ENCODE measurements around the gene COX7A2.
A peak's percentile ranks its signal among the peaks of the same experiment; 100 is the strongest.

COX7A2 gene

DNA sequence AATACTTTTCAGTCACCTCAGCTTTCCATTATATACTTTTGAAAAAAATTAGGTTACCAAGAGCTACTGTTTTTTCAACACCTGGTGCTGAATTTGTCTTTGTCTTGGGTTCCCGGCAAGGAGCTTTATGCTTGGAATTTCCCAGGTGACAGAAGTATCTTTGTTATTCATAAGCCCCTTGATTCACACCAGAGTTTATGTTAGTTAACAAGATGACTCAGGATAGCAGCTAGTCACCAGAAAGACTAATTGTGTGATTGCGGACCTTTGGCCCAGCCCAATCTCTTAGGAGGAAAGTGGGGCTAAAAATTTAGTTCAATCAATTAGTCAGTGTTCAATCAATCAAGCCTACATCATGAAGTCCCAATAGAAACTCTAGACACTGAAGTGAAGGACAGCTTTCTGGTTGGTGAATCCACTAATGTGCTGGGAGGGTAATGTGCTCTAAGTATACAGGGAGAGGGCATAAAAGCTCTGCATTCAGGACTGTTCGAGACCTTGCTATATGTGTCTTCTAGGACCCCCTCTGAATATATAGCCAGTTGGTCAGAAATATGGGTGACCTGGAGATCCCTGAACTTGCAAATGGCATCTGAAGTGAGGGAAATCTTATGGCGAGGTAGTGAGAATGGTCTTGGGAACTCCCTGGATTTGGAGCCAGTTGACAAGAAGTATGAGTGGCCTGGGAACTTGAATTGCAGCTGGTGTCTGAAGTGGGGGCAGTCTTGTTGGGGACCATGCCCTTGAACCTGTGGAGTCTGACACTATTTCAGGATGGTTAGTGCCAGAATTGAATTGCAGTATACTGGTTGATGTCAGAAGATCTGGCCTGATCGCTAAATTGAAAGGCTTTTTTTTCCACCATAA is 24.8 kb upstream of the COX7A2 start:
- DNase-seq = peak in 1 of 2 donors; percentile 5

DNA sequence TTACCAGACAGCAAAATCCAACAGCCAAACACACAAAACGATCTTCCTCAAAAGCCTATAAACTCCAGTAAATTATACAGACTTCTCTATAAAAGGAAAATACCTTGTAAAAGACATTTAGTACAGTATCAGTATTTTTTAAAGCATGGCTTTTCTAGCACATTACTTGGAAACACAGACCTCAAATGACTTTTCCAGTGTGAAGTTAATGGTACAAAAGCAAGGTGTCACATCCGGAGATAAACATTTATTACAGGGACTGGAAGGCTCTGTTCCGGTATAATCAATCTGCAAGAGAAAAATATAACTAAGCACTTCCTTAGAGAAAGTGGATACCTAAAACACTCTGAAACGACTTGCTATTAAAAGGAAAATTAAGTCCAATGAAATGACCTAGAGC is 23.9 kb upstream of the COX7A2 start:
- DNase-seq = no peak

DNA sequence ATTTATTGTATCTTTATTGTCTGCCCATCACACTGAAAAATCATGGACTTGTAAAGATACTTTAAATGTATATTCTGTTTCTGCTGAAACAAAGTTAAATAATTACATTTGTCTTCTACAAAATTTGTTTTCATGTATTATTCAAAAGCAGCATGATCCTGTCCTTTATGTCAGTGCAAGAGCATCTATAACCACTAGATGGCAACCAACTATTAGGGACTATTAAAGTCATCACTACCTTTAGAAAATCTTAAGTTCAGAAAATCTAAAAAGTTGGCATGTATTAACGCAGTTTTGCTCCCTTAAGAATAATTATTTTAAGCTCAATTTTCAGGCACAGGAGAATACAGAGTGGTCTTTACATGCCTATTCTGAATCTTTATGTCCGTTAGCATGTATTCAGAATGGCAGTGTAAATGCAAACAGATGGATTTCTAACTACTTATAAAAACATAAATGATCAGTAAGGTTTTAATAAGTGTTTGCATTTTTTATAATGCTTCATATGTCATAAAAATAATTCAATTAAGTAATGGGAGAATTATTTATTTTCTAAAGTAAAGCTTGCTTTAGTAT is 23.2 kb upstream of the COX7A2 start:
- no peak for DNase-seq

DNA sequence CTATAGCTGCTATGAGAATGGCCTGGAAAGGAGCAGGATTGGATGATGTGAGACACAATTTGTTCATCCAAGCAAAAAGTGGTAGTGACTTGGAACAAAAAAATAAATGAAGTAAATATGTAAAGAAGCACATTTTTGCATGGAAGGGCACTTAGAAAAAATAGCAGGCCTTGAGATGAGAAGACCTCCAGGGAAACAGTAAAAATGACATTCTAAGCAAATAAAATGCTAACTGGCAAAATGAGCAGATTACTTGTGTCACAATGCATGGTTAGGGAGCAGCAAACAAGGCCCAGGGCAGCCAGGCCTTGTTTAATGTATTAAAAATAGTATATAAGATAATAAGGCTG is 19.8 kb upstream of the COX7A2 start:
- no peak for DNase-seq

DNA sequence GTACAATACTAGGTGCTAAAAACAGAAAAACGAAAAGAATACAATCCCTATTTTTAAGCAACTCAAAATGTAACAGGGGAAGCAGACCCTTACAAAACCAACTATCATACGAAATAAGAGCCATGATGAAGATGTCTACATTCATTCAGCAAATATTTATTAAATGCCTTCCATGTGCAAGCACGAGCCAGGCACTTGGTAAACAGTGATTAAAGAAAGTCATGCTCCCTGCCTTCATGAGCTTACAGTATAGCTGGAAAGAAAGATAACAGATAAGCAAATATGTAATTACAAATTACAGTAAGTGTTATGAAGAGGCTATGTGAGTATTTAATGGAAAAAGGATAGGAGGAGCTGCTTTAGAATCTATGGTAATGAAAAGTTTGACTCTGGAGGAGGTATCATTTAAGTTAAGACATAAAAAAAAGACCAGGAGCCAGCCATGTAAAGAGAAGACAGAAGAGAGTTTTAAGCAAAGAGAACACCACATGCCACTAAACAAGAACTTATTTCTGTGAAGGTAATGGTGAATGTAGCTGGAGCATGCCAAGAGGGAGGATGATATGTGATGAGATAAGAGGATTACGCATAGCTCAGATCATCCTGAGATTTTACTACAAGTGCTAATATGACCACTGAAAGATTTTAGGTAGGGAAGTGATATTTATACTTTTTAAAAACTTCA is 19.3 kb upstream of the COX7A2 start:
- DNase-seq = no peak

DNA sequence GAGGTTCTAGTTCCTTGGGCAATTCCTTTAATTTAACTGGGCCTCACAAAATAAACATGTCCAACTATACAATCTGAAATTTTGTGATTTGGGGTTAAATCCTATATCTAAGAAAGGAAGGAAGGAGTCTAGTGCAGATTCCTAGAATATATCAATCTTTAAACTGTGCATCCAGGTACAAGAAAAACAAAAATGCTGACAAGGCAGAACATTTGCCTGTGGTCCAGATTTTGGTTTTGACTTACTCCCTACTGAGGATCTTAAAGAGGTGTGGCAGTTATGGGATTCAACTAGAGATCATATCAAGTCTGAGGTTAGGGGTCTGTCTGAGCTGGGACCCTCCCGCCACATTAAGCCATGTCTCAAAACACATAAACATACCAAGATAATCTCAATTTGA is 17.7 kb upstream of the COX7A2 start:
- DNase-seq = no peak

DNA sequence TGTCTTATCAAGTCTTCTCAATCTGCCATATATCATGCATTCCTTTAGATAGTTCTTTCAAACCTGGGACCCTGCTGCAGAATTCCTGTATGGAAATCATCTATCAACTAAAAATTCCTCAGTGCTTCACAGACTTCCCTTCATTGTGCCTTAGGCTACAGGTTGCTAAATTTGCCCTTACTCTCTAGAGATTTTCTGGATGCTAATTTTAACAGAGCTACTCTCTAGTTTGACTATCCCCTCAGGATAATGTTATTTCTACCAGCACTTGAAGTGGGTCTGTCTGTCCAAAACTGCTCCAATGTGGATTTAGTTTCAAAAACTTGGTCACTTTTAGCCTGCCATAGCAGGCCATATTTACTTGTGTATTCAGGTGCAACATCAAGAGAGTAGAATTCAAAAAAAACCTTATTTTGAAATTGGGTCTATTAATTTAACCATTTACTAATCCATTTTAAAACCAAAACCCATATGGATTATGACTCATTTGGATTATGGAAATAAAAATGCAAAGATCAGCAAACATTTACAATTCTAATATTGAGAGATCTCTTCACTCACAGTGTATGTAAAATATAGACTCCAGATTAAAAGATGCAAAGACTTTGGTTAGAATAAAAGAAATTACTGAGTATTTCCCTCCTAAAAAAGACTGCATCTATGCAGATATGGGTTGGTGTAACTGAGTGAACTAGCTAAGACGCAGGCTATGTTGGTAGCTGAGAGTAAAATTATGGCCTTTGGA is 13.9 kb upstream of the COX7A2 start:
- no peak for DNase-seq

DNA sequence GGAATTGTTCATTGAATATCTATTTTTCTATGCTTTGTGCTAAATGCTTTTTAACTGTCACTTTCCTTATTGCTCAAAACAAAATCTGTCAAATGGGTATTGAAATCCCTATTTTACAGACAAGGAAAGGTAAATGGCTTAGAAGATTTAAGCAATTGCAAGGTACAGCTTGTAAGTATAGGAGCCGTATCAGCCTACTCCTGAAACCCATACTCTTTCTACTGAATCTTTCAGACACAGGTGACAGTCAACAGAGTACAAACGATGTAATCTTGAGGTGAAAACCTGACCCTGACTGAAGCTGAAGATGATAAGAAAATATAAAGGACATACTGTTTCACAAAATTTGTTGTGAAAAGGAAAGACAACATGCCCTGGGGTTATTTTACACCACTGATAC is 7.0 kb upstream of the COX7A2 start:
- no peak for DNase-seq

DNA sequence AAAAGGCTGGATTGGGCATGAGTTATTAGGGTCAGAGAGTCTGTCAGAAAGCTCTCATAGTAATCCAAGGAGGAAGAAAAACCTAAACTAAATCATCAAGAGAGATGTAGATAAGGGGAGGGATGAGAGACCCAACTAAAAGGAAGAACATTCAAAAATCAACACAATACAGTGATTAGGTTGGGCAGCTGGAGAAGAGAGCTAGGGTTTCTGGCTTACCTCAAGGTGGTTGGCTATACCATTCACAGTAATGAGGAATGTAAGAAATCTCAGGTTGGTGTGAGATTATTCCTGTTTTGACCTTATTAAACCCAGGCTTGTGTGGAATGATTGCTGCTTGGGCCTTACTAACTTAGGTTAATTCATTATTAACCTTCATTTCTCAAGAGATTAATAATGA is 6.2 kb upstream of the COX7A2 start:
- no peak for DNase-seq

DNA sequence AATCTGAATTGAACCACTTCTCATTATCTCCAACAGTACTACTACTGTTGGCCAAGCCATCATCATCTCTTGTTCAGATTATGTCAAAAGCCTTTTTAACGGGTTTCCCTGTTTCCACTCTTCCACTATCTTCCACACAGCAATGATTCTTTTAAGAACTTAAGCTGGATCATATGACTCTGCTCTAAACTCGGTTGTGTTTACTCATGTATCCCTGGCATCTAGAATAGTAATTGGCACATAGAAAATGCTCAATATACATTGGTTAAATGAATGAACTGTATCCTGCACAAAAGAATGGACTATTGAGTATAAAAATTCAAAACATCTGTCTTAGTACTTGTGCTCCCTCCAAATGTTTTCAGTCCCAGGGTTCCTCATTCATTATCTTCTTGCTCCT is 2.8 kb upstream of the COX7A2 start:
- no peak for DNase-seq

DNA sequence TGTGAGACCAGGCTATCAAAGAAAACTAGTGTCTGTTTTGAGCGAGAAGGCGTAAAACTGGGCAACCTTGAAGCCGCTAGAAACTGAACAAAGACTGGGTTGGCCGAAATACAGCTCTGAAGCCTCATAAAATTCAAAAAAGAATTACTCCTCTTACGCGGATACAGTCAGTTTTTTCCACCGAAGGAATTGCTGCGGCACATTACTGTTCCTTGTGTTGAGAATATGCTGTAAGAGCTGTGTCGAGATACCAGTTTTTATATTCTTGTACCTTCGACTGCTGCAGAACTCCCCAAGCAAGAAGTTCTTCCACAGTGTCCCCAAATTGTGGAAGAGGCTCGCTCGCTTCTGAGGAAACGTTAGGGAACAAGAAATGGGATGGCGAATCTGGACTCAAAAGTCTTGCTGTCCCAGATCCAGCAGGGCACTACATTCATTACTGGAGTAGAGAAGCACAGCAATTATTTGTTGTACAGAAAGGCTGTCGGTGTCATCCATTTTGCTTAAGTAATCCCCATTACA is 523 bp upstream of the COX7A2 start:
- no peak for DNase-seq

DNA sequence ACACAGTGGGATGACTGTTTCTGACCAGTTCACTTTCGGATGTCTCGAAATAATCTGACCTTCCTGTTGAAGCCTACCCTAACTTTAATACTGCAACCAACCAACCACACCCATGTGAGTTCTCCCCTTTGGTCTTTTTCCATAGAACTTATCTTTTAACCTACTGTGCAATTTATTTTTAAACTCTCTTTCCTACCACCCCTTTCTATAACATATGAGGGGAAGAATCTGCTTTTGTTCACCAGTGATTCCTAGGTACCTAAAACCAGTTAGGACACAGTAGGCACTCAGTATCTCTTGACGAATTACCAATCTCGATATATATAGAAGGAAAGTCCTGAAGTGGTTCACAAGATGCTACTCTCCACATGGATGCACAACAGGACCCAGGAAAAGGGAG is 7.0 kb downstream of the COX7A2 start:
- no peak for DNase-seq

DNA sequence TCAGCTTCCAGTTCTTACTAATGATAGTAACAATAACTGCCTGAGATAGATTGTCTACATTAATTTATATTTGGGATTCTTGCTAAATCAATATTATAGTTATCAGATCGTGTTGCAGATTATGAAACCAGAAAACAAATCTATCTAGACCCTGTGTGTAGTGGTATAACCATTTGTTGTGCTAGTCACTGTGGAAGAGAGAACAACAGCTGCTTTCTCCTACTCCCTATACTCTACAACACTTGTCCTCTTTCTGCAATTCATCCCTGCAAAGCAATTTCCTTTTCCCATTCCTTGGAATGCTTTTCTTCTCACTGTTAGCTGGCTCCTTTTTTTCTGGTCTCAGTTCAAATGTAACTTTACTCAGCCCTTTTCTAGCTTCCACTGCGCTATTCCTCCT is 8.3 kb downstream of the COX7A2 start:
- no peak for DNase-seq

DNA sequence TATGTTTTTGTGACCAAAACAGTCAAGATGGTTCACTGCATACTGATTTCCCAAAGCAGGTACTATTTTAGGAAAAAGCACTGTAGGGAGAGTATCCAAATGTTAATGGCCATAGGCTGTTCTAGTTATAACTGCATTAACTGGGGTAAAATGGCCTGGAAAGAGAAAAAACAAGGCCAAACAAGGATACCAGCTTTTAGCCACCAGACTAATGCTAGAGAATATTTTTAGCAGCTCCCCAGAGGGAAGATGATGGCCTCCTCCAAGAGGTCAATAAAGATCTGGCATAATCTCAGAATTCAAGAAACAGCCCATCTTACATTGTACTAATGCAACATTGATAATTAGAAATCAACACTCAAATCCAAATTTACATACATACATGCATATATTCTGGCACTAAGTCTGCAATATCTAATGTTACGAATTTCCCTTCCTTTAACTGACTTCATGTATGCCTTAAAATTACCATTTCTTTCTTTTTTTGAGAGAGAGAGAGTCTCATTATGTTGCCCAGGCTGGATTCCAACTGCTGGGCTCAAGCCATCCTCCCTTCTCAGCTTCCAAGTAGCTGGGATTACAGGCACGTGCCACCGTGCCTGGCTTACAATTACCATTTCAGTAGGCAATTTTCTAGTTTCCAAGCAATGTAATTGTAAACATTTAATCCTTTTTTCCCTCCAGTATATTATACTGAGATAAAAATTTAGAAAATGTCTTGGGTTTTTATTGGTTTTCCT is 9.3 kb downstream of the COX7A2 start:
- no peak for DNase-seq

DNA sequence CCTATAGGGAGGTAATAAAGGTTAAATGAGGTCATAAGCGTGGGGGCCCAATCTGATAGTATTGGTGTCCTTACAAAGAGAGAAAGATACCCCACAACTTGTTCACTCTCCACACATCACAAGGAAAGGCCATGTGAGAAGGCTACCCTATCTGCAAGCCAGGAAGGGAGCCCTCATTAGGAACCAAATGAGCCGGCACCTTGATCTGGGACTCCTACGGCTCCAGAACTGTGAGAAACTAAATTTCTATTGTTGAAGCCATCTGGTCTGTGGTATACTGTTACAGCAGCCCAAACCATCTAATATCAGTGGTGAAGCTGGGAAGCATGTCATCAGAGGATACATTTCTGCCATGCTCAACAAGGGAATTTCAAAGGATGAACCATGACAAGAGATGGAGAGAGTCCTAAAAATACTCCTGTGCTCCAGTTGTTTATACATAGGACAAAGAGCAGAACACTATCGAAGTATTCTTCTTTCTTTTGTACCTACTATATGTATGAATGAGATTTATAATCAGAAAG is 10.4 kb downstream of the COX7A2 start:
- no peak for DNase-seq

DNA sequence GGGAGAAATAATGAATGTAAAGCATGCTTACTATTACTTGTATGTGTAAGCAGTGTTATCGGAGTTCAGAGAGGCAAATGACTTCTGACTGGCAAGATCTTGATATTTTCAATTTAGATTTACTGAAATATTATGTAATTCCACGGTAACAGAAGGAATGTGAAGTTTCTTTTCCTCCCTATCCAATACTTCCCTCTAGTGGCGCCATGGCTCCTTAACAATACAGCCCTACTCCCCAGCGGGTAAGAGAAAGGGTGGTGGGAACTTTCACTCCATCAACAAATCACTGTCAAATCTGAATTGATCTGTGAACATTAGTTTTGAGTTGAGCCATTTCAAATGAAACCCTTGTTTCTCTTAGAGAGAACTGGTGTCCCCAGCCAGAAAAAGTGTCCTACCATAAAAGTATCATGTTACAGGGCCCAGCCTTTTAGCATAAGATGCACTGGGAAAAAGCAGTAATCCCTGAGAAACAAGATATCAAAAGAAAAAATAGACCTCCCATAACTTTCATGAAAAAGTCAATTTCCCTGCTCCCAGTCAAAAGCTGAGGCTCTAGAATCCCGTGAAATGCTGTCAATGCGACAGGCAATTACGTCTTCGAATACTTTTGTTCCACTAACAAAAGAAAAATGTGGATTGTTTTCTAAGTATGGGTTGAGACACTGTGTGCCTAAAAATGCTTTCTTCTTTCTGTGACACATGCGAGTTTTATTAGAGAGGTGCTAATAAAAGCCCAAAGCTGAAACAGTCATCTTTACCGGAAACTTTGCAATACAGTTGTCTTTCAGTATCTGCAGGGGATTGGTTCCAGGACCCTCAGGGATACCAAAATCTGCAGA is 12.9 kb downstream of the COX7A2 start:
- no peak for DNase-seq

DNA sequence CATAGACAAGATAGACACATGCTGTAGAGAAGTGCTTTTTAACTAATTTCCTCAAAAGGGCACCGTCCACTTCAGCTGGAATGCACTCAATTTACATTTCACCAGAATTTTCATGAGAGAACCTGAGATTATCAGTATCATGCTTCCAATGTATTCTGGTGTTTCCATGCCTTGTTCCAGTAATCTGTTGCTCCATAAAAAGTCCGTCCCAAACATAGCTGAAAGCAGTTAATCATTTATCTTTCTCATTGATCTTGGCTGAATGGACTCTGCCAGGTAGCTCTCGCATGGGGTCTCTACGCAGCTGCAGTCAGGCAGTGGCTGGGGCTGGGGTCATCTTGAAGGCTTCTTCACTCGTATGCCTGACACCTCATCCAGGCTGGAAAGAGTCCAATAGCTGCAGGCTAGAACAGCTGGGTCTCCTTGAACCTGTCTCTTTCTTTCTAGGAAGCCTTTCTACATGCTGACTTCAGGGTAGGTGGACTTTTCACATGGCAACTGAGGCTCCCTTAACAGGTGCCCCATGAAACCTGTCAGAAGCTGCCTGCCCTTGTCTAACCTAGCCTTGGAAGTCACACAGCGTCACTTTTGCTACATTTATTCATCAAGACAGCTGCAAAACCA is 19.2 kb downstream of the COX7A2 start:
- DNase-seq = no peak

DNA sequence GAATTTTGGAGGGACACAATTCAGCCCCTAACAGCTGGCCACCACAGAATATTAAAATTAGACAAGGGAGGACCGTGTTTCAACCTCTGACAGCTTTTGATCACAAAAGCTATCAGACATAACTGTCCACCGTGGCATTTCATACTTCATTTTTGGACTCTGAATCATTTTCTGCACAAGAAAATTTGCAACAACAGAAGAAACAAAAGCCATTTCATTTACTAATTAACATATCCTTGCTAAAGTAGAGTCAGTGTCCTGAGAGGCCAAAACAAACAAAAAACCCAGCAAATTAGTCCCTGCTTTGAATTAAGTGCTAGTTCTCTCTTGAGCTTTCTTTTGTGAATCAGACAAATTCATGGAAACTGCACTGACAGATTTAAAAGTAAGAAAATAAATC is 20.2 kb downstream of the COX7A2 start:
- DNase-seq = no peak

DNA sequence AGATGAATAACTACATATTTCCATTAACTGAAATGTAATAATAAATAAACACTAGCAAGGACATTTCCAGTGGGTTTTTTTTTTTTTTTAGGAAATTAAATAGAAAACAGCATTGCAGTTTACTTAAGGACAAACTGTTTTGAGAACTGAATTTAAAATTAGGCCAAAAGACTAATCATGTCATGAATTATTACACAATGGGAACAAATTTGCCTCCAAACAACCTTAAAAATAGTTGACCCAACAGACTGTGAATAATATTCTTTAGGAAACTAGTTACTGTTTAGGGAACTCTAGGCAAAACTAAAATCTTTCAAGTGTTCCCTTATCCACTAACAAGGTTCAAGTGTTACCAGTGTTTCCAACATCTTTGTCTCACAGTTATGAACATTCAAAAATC is 21.3 kb downstream of the COX7A2 start:
- no peak for DNase-seq

DNA sequence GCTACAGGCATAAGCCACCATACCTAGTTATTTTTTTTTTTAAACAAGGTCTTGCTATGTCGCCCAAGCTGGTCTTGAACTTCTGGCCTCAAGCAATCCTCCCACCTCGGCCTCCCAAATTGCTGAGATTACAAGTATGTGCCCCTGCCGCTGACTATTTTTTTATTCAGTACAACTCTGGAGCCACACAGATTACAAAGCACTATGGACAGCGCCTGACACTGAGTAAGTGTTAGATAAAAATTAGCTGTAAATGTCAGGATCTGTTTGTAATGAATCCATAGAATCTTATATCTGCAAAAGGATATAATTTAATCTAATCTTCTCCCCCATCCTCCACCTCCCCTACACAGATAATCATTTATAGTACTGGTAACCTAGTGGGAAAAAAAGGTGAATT is 22.5 kb downstream of the COX7A2 start:
- no peak for DNase-seq

DNA sequence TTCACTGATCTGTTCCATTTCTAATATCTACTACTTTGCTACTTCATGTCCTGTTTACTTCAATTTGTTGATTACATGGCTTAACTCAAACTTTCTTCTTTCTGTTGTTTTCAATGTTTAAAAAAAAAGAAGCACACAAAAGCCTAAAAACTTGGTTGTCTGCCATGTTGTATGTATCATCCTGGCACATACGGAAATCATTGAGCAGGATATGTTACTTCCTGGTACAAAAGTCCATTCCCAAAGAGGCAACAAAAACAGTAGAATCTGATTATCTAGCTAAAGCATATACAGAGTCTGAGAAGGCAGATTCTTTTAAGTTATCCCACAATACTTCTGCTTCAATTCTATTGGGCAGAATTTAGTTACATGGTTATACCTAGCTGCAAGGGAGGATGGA is 23.2 kb downstream of the COX7A2 start:
- DNase-seq = no peak

All from activated CD4-positive, alpha-beta T cell treated with anti-CD3 and anti-CD28 coated beads for 4 hours (primary cell).